Duodenal mucosa (tissue), 2 donors: ENCODE results near the gene CDHR1.

ENCODE experiments used
- H3K27ac ChIP-seq: one replicate; pipeline ENCODE4 v1.7.0; 2013; ENCODE audit warnings: low read depth, low read length
- H3K27me3 ChIP-seq, 2 donors: one replicate each; pipeline ENCODE4 v1.7.0; 2013; ENCODE audit warnings: low read length in 2 of 2, control low read depth in 1 of 2; ENCODE audit not compliant: insufficient read depth in 2 of 2, control insufficient read depth in 1 of 2
- H3K36me3 ChIP-seq, 2 donors: one replicate each; pipeline ENCODE4 v1.7.0; 2013; ENCODE audit warnings: low read length in 2 of 2, control low read depth in 1 of 2; ENCODE audit not compliant: insufficient read depth in 2 of 2, control insufficient read depth in 1 of 2
- H3K4me1 ChIP-seq, 2 donors: one replicate each; pipeline ENCODE4 v1.7.0; 2013; ENCODE audit warnings: low read length in 2 of 2, control low read depth in 1 of 2; ENCODE audit not compliant: insufficient read depth in 2 of 2, control insufficient read depth in 1 of 2
- H3K4me3 ChIP-seq, 2 donors: one replicate each; pipeline ENCODE4 v1.7.0; 2013; ENCODE audit warnings: low read length in 2 of 2, low read depth in 1 of 2
- H3K9ac ChIP-seq, 2 donors: one replicate each; pipeline ENCODE4 v1.7.0; 2013; ENCODE audit warnings: low read length in 2 of 2, low read depth in 1 of 2
- H3K9me3 ChIP-seq, 2 donors: one replicate each; pipeline ENCODE4 v1.7.0; 2013; ENCODE audit warnings: low read length in 2 of 2, control low read depth in 1 of 2; ENCODE audit not compliant: control insufficient read depth in 1 of 2

The CDHR1 gene

GRCh38 chr10:84237199-84238051, 43.1 kb downstream of the CDHR1 start:
- Histone ChIP-seq H3K4me3 (no peak overlapping the region), H3K27me3 (no peaks in the 10 kb centered on the region), H3K9ac (no peak overlapping the region), H3K4me1 (no peaks in the 10 kb centered on the region), H3K27ac (no peak overlapping the region), H3K36me3 (no peaks in the 10 kb centered on the region), H3K9me3 (no peaks in the 10 kb centered on the region)

DNA sequence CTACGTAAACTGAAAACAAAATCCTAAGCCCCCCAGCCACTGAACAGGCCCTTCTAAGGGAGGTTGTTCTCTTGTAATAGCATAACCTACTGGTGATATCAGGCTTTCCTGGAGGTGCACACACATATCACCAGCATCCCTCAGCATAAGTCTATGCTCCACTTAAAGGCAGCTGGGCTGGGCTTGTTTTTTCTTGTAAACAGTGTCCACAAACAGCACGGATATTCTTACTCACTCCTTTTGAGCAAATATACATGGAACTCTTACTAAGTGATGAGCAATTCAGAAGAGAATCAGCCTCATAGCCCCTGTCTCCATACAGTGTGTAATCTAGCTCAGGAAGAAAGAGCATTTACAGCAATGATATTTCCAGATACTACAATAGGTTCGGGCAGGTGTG, 44.6 kb downstream of the CDHR1 start:
- H3K4me3 ChIP-seq, result no peak overlapping the region
- H3K9ac ChIP-seq, result no peak overlapping the region
- no peaks in the 10 kb centered on the region for H3K9me3 ChIP-seq
- no peak overlapping the region for H3K27ac ChIP-seq
- no peaks in the 10 kb centered on the region for H3K4me1 ChIP-seq
- H3K27me3 ChIP-seq, result no peaks in the 10 kb centered on the region
- no peaks in the 10 kb centered on the region for H3K36me3 ChIP-seq

- H3K9ac ChIP-seq, result no peak within 1 kb of the TSS
- no peaks in the 10 kb centered on the region for H3K36me3 ChIP-seq
- no peak within 1 kb of the TSS for H3K27ac ChIP-seq
- no peaks in the 10 kb centered on the region for H3K9me3 ChIP-seq
- H3K4me1 ChIP-seq, result no peaks in the 10 kb centered on the region
- no peaks in the 10 kb centered on the region for H3K27me3 ChIP-seq
- H3K4me3 ChIP-seq, result no peak within 1 kb of the TSS
Observed at GRCh38 chr10:84241185-84241790, 47.0 kb downstream of the CDHR1 start, which contains the start of gene LRIT1. Gene LRIT1 (minus strand): TSS chr10:84241546. CDS start chr10:84241439, 107 bp downstream.

GRCh38 chr10:84243759-84244158, 49.4 kb downstream of the CDHR1 start:
- no peaks in the 10 kb centered on the region for H3K36me3 ChIP-seq
- H3K27me3 ChIP-seq, result no peaks in the 10 kb centered on the region
- no peak overlapping the region for H3K27ac ChIP-seq
- H3K4me3 ChIP-seq, result no peak overlapping the region
- H3K9ac ChIP-seq, result no peak overlapping the region
- H3K4me1 ChIP-seq, result no peaks in the 10 kb centered on the region
- no peaks in the 10 kb centered on the region for H3K9me3 ChIP-seq

DNA sequence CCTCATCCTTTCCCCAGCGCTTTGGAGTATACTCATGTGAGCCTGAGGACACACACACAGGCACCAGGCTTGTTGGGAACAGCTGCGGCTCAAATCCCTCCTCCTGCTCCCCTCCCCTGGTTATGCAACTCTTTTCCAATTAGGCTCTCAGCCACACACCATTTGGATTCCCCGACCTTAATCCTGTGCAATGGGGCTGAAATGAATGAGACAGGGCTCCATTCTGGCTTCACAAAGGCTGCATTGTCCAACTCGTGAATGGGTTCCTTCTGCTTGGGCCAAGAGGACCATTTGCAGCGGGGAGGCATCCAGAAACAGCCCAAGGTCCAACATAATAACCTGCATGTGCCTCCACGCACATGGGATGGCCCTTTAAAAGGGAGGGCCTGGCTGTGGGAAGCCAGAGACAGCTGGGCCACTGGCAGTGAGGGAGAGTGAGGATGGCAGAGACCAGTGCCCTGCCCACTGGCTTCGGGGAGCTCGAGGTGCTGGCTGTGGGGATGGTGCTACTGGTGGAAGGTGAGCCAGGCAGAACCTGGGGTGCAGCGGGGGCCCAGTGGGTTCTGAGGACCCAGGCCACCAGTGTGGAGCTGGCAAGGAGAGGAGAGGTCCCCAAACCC, 50.4 kb downstream of the CDHR1 start, which contains the start of gene RGR:
Gene RGR (plus strand): TSS at position 403 of the 620 bp plus-strand sequence. CDS start 38 bp downstream, at position 441.
- H3K4me3 ChIP-seq, result peak within 1 kb of the TSS in 1 of 2 donors; percentile 3
- no peaks in the 10 kb centered on the region for H3K9me3 ChIP-seq
- H3K27me3 ChIP-seq, result no peaks in the 10 kb centered on the region
- H3K9ac ChIP-seq, result no peak within 1 kb of the TSS
- H3K36me3 ChIP-seq, result no peaks in the 10 kb centered on the region
- H3K27ac ChIP-seq, result no peak within 1 kb of the TSS
- no peaks in the 10 kb centered on the region for H3K4me1 ChIP-seq

GRCh38 chr10:84247496-84247895, 53.2 kb downstream of the CDHR1 start:
- no peaks in the 10 kb centered on the region for H3K4me1 ChIP-seq
- no peaks in the 10 kb centered on the region for H3K36me3 ChIP-seq
- no peak overlapping the region for H3K9ac ChIP-seq
- no peak overlapping the region for H3K27ac ChIP-seq
- no peaks in the 10 kb centered on the region for H3K9me3 ChIP-seq
- H3K4me3 ChIP-seq, result no peak overlapping the region
- no peaks in the 10 kb centered on the region for H3K27me3 ChIP-seq

DNA sequence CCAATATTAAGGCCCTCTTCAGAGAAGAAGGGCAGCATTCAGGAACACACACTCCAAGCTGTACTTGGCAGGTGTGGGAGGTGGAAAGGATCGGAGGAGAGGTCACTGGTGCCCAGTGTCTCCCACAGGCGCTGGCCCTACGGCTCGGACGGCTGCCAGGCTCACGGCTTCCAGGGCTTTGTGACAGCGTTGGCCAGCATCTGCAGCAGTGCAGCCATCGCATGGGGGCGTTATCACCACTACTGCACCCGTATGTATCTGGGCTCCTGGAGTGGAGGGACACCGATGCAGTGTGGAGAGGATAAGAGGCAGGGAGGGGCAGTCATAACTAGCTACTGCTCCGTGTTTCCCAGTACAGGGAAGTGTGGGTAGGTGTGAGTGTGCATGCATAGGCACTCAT, 54.5 kb downstream of the CDHR1 start:
- no peak overlapping the region for H3K9ac ChIP-seq
- no peaks in the 10 kb centered on the region for H3K4me1 ChIP-seq
- H3K36me3 ChIP-seq, result no peaks in the 10 kb centered on the region
- no peaks in the 10 kb centered on the region for H3K27me3 ChIP-seq
- no peak overlapping the region for H3K4me3 ChIP-seq
- no peaks in the 10 kb centered on the region for H3K9me3 ChIP-seq
- H3K27ac ChIP-seq, result no peak overlapping the region

DNA sequence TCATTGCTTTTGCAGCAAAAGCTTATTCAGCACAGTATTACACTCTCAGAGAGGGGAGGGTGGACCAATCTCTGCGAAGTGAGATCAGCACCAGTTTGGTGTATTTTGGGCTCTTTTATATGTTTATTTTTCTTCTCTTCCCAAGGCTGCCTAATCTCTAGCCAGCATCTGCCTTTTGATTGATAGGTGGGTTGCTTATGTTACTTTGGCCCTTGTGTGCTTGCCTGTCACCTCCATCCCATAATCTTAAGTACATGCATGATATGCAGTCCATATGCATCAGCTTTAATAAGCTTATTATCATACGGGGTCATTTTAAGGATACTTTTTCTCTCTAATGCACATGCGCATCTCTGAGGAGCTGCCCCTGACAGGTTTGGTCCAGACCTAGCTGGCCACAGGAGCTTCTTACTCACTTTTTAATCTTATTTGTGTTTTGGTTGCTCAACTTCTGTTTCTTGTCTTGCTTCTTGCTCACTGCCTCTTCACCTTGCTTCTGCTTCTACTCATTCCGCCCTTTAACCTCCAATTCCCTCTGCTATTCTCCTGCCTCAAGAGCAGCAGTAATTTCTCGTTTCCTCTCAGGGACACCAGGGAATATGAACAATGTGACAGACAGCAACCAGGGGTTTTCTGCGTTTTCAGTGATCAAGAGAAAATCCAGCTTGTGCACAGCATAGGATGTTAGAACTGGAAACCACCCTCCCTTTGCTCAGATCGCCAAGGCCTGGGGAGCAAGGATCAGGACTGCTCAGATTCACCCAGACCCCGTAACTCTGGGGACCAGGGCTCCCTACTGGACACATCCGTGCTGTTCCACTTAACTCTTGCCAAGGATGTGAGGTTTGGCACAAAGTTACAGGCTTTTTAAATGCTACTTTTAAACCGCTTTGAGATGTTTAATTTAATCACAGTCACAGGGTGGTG, 60.5 kb downstream of the CDHR1 start:
- Histone ChIP-seq H3K9me3 (no peaks in the 10 kb centered on the region), H3K9ac (no peak overlapping the region), H3K27ac (no peak overlapping the region), H3K27me3 (no peaks in the 10 kb centered on the region), H3K36me3 (no peaks in the 10 kb centered on the region), H3K4me1 (no peaks in the 10 kb centered on the region), H3K4me3 (no peak overlapping the region)

GRCh38 chr10:84256510-84257342, 62.4 kb downstream of the CDHR1 start:
- no peak overlapping the region for H3K27ac ChIP-seq
- no peaks in the 10 kb centered on the region for H3K9me3 ChIP-seq
- H3K4me1 ChIP-seq, result no peaks in the 10 kb centered on the region
- no peaks in the 10 kb centered on the region for H3K27me3 ChIP-seq
- no peak overlapping the region for H3K9ac ChIP-seq
- H3K4me3 ChIP-seq, result no peak overlapping the region
- H3K36me3 ChIP-seq, result no peaks in the 10 kb centered on the region
